HG03196 (cell line): Measurements from ENCODE around the gene GFRA1.
"Not testable (repeated sequence)": the region's sequence is repeated elsewhere in the genome, so short reads cannot be mapped to it uniquely, and the experiment has no call there.

Source experiments
- ATAC-seq: cut with Tn5 transposase; IDR thresholded peaks from one replicate; pipeline ENCODE4 v1.9.1; 2021; ENCODE audit not compliant: unreplicated experiment

The GFRA1 gene

DNA sequence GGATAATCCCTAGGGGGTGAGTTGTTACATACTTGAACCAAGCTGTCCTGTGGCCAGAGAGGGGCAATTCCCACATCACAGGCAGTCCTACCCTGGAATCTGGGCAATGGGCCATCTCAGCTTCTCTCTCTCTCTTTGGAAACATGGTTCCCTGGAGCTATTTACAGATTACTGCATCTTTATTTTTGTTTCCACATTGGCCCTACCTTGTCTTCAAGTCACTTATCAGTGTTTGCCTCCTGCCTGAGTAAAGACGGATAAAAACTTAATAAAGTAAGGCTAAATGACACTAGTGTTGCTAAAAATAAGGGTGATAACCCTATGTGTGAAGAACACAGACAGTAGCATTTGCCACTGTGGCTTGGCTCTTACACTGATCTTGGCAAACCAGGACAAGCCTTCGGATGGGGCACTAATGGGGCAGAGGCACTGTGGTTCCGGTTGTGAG lies 228.2 kb downstream of the GFRA1 start:
- ATAC-seq = no peak

DNA sequence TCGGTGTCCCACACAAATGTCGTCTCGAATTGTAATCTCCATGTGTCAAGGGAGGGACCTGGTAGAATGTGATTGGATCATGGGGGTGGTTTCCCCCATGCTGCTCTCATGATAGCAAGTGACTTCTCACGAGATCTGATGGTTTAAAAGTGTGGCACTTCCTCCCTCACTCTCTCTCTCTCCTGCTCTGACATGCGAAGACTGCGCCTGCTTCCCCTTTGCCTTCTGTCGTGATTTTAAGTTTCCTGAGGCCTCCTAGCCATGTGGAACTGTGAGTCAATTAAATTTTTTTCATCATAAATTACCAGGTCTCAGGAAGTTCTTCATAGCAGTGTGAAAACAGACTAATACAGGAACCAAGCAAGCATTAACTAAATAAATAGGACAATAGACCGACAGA lies 229.1 kb downstream of the GFRA1 start:
- ATAC-seq = no peak

DNA sequence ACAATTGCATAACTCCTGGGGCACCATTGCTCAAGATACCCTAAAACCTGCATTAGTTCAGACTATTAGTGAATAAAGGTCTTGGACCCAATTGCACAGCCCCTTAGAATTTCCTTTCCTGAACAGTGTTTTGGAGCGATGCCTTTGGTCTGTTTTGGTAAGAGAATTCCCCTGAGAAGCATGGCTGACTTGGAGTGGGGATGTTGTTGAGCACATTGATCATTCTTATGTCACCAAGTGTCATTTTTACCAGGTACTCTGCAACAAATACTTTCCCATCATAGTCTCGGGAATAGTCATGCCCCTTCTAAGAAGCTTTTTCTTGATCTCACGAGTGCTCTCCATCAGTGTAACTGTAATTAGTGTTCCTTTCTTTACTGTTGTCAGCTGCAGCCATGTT lies 229.7 kb downstream of the GFRA1 start:
- ATAC-seq = no peak

DNA sequence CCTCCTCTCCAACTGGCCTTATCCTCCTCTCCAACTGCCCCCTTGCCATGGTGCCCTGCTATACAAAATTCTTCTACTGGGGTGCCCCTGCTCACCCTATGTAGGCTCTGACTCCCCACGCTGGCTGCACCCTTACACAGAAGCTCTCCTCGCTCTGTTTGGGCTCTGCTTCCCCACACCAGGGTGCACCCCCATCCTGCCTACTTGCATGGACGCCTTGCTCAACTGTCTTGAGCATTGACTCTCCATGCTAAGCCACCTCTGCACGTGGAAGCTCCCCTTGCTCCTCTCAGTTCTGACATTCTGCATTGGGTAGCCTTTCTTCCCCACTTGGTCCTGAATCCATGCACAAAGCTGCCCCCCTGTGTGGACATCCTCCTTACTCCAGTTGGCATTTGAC lies 231.1 kb downstream of the GFRA1 start:
- no peak for ATAC-seq

DNA sequence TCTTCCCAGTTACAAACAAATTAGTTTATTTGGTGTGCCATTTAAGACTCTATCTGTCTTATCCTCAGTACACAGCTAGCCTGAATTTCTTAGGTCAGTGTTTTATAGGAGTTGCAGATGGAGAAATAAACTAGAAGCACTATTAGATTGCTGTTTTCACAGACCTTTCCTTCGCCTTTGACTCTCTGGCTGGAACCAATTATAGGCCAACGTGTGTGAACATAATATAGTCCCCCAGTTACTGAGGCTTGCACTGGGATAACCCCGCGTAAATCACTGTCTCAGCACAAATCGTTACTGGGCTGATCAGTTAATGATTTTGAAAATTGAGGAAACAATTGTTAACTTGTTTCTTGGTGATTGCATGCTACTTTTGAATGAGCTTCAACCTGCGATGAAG lies 233.4 kb downstream of the GFRA1 start:
- no peak for ATAC-seq

DNA sequence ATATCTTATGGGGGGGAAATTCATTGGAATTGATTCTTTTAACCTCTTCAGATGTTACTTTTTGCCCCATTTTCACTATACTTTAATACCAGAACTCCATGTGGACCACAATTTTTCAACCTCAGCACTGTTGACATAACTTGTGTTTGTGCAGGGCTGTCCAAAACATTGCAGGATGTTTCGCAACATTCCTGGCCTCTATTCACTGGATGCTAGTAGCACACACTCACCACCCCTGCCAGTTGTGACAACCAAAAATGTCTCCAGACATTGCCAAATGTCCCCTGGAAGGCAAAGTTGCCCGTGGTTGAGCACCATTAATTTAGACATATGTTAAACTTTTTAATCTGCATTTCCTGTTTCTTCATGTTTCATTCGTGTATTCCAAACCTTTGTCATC lies 234.7 kb downstream of the GFRA1 start:
- no peak for ATAC-seq

DNA sequence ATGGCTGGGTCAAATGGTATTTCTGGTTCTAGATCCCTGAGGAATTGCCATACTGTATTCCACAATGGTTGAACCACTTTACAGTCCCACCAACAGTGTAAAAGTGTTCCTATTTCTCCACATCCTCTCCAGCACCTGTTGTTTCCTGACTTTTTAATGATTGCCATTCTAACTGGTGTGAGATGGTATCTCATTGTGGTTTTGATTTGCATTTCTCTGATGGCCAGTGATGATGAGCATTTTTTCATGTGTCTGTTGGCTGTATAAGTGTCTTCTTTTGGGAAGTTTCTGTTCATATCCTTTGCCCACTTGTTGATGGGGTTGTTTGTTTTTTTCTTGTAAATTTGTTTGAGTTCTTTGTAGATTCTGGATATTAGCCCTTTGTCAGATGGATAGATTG lies 237.6 kb downstream of the GFRA1 start:
- ATAC-seq = not testable (repeated sequence)

DNA sequence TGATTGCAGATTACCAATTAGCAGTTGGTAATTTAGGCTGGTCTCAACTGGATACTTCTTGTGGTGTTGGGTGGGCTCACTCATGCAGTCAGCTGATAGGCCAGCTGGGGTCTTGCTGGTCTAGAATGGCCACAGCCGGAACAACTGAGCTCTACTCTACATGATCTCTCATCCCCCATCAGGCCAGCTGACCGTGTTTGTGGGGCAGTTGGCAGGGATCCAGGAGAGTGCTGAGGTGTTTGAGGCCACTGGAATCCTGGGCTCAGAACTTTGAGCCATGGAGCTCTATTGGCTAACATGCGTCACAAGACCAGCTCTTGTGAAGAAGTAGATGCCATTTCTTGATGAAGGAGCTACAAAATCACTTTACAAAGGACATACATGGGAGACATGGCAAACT lies 242.4 kb downstream of the GFRA1 start:
- ATAC-seq = no peak

DNA sequence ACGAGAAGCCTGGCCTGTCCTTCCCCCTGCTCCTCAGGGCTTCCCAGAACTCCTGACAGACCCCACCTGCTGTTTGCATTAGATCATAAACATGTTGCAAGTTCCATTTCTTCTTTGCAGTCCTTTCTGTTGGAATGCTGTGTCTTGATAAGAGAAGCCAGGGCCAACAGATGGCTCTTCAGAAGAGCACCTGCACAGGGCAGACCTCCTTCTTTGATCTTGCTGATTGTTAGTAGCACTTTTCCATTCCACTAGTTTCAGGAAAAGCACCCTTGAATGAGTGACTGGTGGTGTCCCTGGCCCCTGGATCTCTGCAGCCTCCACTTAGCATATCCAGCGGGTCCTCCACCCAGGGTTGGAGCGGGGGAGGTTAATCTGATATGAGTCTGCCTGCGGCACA lies 243.2 kb downstream of the GFRA1 start:
- ATAC-seq = no peak

DNA sequence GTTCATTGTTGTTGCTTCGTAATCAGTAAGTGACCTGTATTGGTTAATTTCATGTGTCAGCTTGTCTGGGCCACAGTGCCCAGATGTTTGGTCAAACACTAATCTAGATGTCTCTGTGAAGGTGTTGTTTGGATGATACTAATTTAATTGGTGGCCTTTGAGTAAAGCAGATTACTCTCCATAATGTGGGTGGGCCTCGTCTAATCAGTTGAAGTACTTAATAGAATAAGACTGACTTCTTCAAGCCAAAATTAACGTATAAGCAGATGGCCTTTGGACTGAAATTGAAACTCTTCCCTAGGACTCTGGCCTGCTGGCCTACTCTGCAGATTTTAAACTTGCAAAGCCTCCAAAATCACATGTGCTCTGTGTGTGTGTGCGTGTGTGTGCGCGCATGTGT lies 245.7 kb downstream of the GFRA1 start:
- no peak for ATAC-seq

DNA sequence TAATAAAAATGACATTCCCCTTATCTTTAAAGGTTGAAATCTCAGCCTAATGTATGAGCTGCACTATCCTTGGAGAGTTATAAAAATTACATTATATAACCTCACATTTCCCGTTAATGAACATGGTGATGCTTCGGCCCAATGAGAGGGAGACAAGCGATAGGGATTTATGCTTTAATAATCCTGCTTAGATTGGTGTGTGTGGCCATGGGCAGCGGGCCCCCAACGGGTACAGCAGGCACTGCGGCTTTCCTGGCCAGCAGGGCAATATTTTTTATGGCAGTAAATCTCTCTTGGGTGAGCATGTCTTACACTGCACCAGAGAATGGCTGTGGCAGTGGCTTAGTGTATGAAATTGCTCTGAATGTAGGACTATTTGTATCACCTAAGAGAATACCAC lies 246.3 kb downstream of the GFRA1 start:
- no peak for ATAC-seq

DNA sequence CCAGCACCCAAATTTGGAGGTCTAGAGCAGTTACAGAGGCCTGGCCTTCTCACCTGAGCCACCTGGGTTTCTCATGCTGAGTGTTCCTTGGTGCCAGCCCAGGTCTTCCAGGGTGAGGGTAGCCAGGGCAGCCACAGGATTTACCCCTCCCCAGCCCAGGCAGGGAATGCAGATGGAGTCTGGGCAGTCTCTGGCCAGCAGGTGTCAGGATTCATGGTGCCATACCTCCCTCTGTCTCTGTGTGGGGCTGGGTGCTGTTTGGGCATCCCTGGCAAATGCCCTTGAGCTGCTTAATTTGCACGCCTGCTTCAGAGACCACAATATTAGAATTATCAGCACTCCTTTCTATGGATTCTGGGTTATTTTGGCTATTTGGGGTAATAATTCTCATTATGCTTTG lies 246.7 kb downstream of the GFRA1 start:
- no peak for ATAC-seq

DNA sequence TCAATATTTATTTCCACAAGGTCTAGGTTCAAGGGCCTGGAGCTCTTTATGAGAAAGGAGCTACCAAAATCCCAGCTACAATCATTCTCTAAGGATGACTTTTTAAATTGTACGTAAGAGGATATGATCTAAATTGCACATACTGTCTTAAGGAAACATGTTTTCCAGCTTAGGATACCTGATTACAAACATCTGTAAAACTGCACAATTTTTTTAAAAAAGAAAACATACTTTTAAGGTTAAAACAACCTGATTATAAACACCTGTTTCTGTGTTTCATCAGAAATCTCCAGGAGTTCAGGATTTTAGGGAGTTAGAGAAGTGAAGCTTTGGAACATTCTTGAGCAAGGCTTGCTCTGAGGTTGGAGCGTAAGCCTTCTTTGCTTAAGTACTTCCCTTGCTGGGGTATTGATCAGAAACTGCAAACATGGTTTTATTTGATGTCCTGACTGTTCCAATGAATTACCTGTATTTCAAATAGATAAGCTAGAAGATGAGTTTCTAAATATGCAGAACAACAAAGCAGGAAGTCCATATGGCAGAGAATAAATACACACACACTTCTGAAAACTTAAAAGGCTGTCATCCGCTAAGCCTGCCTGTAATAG lies 248.6 kb downstream of the GFRA1 start:
- no peak for ATAC-seq

DNA sequence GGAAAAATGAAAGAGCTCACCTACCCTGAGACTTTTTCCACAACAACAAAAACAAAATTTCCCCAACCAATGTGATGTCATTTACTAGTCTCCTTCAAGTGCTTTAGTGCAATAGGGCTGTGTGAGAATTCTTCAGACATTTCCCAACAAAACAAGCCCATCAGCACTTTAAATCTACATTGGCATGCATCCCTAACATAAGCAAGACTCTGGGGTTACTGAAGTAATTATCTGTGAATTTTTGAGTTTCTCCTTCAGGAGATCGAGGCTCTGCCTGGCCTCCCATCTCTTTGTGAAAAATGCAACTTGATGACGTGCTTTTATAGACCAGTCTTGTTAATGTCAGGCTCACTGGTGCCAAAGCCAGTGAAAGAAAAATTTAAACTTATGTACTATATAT lies 255.6 kb downstream of the GFRA1 start:
- ATAC-seq = no peak

DNA sequence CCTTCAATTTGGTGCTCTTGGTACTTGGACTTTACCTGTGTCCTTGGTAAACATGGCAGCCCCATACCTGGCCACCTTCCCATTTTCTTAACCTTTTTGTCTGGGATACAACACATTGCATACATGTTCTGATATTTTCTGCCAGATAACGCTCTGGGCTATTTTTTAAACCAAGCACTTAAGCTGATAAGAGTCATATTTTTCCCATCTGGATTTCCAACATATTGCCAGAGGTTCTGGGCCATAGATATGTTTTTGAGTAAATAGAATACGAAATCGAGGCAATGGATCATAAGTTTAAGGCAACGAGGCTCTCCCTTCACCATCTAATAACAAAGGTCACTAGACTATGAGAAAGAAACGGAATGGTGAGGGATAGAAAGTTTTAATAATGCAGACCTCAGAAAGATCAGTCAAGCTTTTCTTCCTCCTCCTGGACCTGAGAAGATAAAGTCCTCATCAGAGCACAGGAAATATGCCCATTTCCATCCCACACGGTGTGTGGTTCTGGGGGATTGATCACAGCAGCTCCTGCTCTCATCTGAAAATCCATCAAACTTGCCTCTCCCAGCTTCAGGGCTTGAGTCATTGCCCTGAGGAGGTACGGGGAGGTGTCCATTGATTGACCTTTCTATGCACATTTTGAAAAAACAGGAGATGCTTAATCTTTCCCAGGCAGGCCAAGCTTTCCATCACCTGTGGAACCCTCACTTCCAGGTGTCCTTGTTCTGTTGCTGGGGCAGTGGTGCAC lies 257.2 kb downstream of the GFRA1 start:
- no peak for ATAC-seq

DNA sequence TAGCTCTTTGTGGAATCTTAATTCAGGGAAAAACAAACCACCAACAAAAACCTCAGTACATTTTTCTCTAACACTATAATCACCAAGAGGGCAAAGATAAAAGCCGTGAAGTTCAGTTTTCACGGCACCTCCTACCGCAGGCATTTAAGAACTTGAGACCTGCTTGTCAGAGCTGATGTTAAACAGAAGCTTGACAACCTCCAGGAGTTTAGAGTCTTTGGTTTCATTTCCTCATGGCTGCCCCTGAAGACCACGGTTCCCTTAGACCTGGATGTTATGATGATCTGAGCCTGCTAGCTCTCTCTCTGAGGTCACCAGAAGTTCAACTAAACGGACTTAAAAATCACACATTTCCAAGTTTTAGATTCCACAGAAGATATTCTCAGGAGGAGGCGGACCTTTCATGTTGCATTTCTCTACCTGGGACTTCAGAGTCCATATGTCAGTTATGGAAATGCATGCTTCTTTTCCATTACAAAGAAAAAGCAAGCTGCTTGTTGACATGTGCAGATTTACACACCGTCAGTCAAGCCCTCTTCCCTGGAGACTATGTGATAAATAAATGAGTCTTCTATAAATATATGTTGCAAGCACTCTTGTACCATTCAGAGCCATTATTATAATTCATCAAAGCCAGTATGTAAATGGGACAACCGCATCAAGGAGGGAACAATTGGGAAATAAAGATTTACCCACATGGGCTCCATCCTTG lies 258.0 kb downstream of the GFRA1 start:
- no peak for ATAC-seq

DNA sequence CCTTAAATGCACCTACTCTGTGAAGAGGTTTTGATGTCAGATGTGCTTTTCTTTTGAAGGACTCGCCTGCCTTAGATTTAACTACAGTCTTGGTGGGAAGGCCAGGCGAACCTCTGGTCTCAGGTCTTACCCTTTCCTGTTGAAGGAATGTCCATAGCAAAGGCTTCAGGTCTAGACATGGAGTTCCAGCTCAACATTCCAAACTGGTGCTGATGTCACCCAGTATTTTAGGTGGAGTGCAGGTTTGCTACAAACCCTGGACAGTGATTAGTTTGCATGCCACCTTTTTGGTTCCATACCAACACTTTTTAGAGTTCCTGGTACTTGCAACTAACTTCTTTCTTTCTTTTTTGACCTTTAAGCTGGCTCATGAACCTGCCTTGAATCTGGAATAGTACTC lies 258.7 kb downstream of the GFRA1 start:
- no peak for ATAC-seq

DNA sequence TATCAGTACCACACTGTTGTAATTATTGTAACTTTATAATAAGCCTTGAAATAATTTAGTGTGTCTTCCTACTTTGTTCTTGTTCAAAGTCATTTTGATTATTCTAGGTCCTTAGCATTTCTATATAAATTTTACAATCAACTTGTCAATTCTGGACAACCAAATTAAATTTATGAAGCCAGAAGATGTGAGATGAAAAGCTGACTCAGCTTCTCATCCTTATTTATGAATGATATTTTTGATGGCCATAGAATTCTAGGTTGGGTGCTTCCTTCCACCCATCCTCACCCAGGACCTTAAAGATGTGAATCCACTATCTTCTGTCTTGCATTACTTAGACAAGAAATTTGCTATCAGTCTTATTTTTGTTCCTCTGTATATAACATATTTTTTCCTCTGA lies 261.1 kb downstream of the GFRA1 start:
- ATAC-seq = no peak

DNA sequence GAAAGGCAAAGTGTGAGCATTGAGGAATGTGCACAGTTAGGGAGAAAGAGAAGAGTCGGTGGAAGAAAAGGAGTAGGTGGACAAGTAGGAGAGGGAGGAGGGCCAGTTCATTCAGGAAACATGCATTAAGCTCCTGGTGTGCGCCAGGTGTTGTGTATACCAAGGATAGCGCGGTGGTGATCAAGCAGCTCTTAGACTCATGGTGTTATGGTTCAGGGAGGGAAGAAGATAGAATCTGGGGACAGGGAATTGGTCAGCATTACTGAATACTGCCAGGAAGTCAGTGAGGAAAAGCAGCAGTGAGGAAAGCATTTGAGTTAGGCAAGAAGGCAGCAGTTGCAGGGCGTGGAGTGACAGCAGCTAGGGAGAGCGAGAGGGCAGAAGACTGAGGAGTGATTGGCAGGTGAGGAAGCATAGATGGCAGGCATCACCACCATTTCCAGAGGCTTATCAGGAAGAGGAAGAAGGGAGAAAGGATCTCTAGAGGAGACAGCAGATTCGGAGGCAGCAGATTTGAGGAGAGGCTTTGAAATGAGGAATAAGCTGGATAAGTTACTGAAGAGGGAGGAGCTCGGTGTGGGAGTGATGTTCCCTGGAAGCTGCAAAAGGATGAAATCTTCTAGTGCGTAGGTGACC lies 265.6 kb downstream of the GFRA1 start:
- no peak for ATAC-seq
